WERI-Rb-1 (cell line): ENCODE results near the gene CAMTA1.

ENCODE experiments used
- DNase-seq: peaks from one replicate; pipeline ENCODE4 v3.0.0-alpha.2; 2020
- H3K27ac ChIP-seq: fragments of 250-450 bp; sonication (Bioruptor Pico); 2 replicates; pipeline ENCODE4 v1.5.1; 2020; ENCODE audit warnings: mild to moderate bottlenecking, moderate library complexity
- H3K27me3 ChIP-seq: fragments of 250-450 bp; sonication (Bioruptor Pico); 2 replicates; pipeline ENCODE4 v1.5.1; 2021; ENCODE audit warnings: mild to moderate bottlenecking, low read depth, moderate library complexity; ENCODE audit not compliant: insufficient read depth, severe bottlenecking
- H3K36me3 ChIP-seq: fragments of 250-450 bp; sonication (Bioruptor Pico); 2 replicates; pipeline ENCODE4 v1.5.1; 2020; ENCODE audit warnings: mild to moderate bottlenecking, moderate library complexity
- H3K4me3 ChIP-seq: 2 replicates; pipeline ENCODE4 v1.5.1; 2011; ENCODE audit warnings: low read depth, mild to moderate bottlenecking, control low read depth, low read length
- H3K9me3 ChIP-seq: fragments of 250-450 bp; sonication (Bioruptor Pico); 2 replicates; pipeline ENCODE4 v1.5.1; 2021; ENCODE audit warnings: mild to moderate bottlenecking, moderate library complexity; ENCODE audit not compliant: severe bottlenecking
- CTCF ChIP-seq: IDR thresholded peaks from 2 replicates; pipeline ENCODE4 v1.5.1; 2011; ENCODE audit warnings: low read depth, mild to moderate bottlenecking, control low read depth, inconsistent platforms, low read length

Gene CAMTA1

DNA sequence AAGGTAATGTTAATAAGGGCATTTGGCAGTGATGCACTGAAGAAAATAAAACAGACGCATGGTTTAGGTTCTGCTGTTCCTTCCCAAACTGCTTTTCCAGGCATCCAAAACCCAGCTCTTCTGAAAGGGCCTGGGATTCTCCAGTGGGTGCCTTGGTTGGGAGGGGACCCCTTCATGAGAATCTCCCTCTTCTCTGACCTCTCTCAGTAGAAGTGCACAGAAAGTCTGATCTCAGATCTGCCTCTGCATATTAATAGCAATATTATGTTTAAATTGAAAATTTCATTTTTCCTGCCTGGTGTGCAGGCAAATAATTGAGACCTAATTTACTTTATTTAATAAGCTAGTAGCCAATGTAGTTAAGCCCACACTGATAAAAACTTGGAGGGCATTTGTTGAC, 260.6 kb downstream of the CAMTA1 start:
- TF ChIP-seq CTCF, result no peak
- peaks cover 3% of the 10 kb centered on the region for H3K9me3 ChIP-seq
- no peaks in the 10 kb centered on the region for H3K36me3 ChIP-seq
- H3K27me3 ChIP-seq, result no peaks in the 10 kb centered on the region
- DNase-seq, result no peak
- H3K27ac ChIP-seq, result no peak overlapping the region
- H3K4me3 ChIP-seq, result no peak overlapping the region

GRCh38 chr1:7046314-7046713, 261.1 kb downstream of the CAMTA1 start:
- Histone ChIP-seq H3K4me3 (no peak overlapping the region), H3K9me3 (peaks cover 3% of the 10 kb centered on the region), H3K36me3 (no peaks in the 10 kb centered on the region), H3K27me3 (no peaks in the 10 kb centered on the region), H3K27ac (no peak overlapping the region)
- DNase-seq, result no peak
- TF ChIP-seq CTCF, result no peak

DNA sequence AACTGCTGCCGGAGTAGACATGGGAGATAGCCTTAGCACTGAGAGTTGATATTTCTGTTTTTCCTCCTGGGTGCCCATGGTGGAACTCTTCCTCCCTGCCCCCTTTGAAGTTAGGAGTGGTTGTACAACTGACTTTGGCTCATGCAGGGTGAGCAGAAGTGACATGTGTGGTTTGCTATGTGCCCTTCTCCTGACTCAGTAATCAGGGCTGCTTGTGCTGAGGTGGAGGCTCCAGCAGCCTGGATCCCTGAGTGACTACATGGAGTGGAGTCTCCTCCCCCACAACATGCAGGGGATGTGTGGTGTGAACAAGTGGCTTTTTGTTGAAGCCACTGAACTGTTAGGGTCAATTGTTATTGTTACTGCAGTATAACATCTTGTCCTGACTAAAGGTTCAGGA, 261.6 kb downstream of the CAMTA1 start:
- Histone ChIP-seq H3K27ac (peak overlapping the region; percentile 78; the same call in 1 of the 2 replicates), H3K27me3 (no peaks in the 10 kb centered on the region), H3K4me3 (no peak overlapping the region), H3K9me3 (peaks cover 3% of the 10 kb centered on the region), H3K36me3 (no peaks in the 10 kb centered on the region)
- TF ChIP-seq CTCF, result no peak
- DNase-seq, result no peak

GRCh38 chr1:7047866-7048265, 262.6 kb downstream of the CAMTA1 start:
- TF ChIP-seq CTCF, result no peak
- H3K27ac ChIP-seq, result peak overlapping the region; percentile 78
- H3K27me3 ChIP-seq, result no peaks in the 10 kb centered on the region
- H3K4me3 ChIP-seq, result peak overlapping the region; percentile 20; the same call in 1 of the 2 replicates
- no peaks in the 10 kb centered on the region for H3K36me3 ChIP-seq
- peak; percentile 74 for DNase-seq
- H3K9me3 ChIP-seq, result peaks cover 3% of the 10 kb centered on the region

GRCh38 chr1:7048395-7048794, 263.1 kb downstream of the CAMTA1 start:
- Histone ChIP-seq H3K4me3 (peak overlapping the region; percentile 20), H3K27ac (peak overlapping the region; percentile 78), H3K27me3 (no peaks in the 10 kb centered on the region), H3K36me3 (no peaks in the 10 kb centered on the region), H3K9me3 (peaks cover 3% of the 10 kb centered on the region)
- no peak for TF ChIP-seq CTCF
- DNase-seq, result peak; percentile 86

DNA sequence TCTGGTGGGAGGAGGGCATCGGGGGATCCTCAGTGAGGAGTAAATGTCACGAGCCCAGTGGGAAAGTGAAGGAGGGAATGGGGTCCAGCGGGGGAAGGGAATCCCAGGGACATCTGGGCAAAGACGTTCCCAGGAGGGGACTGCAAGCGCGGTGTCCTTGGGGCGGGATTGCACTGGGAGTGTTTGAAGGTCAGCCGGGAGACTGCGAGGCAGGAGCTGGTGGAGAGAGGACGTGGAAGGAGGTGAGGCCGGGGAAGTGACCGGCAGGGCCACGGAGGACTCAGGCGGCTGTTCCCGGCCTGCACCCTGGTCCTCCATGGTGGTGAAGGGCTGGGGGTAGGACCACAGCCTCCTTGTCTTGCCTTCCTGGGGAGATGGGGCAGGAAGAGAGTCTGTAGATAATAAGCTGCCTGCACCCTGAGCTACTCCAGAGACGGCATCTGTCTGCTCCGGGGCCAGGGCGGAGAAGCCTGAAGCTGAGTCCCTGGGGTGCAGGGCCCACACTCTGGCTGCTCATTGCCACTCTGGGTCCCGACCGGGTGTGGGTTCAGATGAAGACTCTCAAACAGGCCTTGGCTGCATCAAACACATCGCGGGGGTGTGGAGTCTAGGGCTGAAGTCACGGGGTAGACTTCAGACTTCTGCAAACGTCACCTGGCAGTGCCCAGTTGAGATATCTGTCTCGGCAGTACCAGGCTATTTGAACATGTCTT, 264.8 kb downstream of the CAMTA1 start:
- Histone ChIP-seq H3K9me3 (peaks cover 3% of the 10 kb centered on the region), H3K27me3 (no peaks in the 10 kb centered on the region), H3K36me3 (no peaks in the 10 kb centered on the region), H3K4me3 (no peak overlapping the region), H3K27ac (no peak overlapping the region; the same call in 1 of the 2 replicates)
- TF ChIP-seq CTCF, result no peak
- no peak for DNase-seq
